ENCODE measurements around the gene SRC.

- TF ChIP-seq ZNF274 (IDR thresholded peaks at IDR 0.05; ENCODE audit: low read depth, low read length) (no peak), EZH2 (IDR thresholded peaks at IDR 0.05) (no peak), POLR2A (IDR thresholded peaks at IDR 0.05; ENCODE audit: borderline replicate concordance, extremely low read depth, insufficient read depth, insufficient read length) (no peak), ATF3 (IDR thresholded peaks at IDR 0.05) (no peak), ZFX (IDR thresholded peaks at IDR 0.05) (no peak)
- TF ChIP-seq, protein P1, sequence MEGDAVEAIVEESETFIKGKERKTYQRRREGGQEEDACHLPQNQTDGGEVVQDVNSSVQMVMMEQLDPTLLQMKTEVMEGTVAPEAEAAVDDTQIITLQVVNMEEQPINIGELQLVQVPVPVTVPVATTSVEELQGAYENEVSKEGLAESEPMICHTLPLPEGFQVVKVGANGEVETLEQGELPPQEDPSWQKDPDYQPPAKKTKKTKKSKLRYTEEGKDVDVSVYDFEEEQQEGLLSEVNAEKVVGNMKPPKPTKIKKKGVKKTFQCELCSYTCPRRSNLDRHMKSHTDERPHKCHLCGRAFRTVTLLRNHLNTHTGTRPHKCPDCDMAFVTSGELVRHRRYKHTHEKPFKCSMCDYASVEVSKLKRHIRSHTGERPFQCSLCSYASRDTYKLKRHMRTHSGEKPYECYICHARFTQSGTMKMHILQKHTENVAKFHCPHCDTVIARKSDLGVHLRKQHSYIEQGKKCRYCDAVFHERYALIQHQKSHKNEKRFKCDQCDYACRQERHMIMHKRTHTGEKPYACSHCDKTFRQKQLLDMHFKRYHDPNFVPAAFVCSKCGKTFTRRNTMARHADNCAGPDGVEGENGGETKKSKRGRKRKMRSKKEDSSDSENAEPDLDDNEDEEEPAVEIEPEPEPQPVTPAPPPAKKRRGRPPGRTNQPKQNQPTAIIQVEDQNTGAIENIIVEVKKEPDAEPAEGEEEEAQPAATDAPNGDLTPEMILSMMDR (IDR thresholded peaks at IDR 0.05 in 2 of 3, conservative IDR thresholded peaks at IDR 0.05 in 1 of 3; ENCODE audit: borderline replicate concordance in 1 of 3, insufficient read depth in 1 of 3, low read depth in 2 of 3, low read length in 2 of 3) = no peak
Observed at GRCh38 chr20:37431786-37432185, 85.8 kb downstream of the SRC start.

Data from HCT116 (cell line).